HL-60 (cell line): ENCODE data around the gene ITGA2B.
A peak's percentile ranks its signal among the peaks of the same experiment; 100 is the strongest.
"Not testable (repeated sequence)": the region's sequence is repeated elsewhere in the genome, so short reads cannot be mapped to it uniquely, and the experiment has no call there.

ENCODE experiments used
- DNase-seq, 2 experiments: peaks; one replicate each; pipeline ENCODE4 v3.0.0-alpha.2; 2010 to 2020; ENCODE audit warnings: low read depth in 1 of 2, low spot score in 1 of 2
- H3K27ac ChIP-seq: fragments of 250-450 bp; sonication (Bioruptor Pico); replicated peaks from 2 replicates; pipeline ENCODE4 v1.5.1; 2020; ENCODE audit warnings: mild to moderate bottlenecking, moderate library complexity
- H3K27me3 ChIP-seq: fragments of 250-450 bp; sonication (Bioruptor Pico); 2 replicates; pipeline ENCODE4 v1.5.1; 2021; ENCODE audit warnings: mild to moderate bottlenecking, moderate library complexity; ENCODE audit not compliant: insufficient read depth, poor library complexity, severe bottlenecking
- H3K4me3 ChIP-seq: replicated peaks from 2 replicates; pipeline ENCODE4 v1.5.1; 2011; ENCODE audit warnings: mild to moderate bottlenecking, control low read depth, low read length; ENCODE audit not compliant: insufficient read depth
- CTCF ChIP-seq: IDR thresholded peaks from one replicate; pipeline ENCODE4 v1.5.1; 2011; ENCODE audit warnings: low read length, control low read depth, inconsistent platforms; ENCODE audit not compliant: insufficient read depth
- GABPA ChIP-seq: IDR thresholded peaks from 2 replicates; pipeline ENCODE4 v1.6.1; 2012; ENCODE audit warnings: low read depth
- POLR2AphosphoS5 ChIP-seq: IDR thresholded peaks from 2 replicates; pipeline ENCODE4 v1.6.1; 2012; ENCODE audit warnings: low read depth
- REST ChIP-seq: IDR thresholded peaks from 2 replicates; pipeline ENCODE4 v1.6.1; 2012; ENCODE audit warnings: low read depth; ENCODE audit not compliant: insufficient replicate concordance
- SPI1 ChIP-seq: IDR thresholded peaks from 2 replicates; pipeline ENCODE4 v1.6.1; 2012; ENCODE audit warnings: low read depth, mild to moderate bottlenecking, borderline replicate concordance

ITGA2B gene

GRCh38 chr17:44394833-44395232, 5.4 kb upstream of the ITGA2B start:
- DNase-seq, result no peak
- H3K27me3 ChIP-seq, result no peaks in the 10 kb centered on the region
- H3K4me3 ChIP-seq, result no peak overlapping the region
- H3K27ac ChIP-seq, result no peak overlapping the region
- TF ChIP-seq SPI1, result peak; percentile 64; the same call in 1 of the 2 replicates
- no peak for TF ChIP-seq CTCF
- TF ChIP-seq POLR2AphosphoS5, result no peak
- TF ChIP-seq REST, result no peak
- no peak for TF ChIP-seq GABPA

GRCh38 chr17:44394112-44394511, 4.7 kb upstream of the ITGA2B start:
- DNase-seq, H3K27me3 ChIP-seq, H3K27ac ChIP-seq, H3K4me3 ChIP-seq: not testable (repeated sequence)

- DNase-seq, result no peak
- no peaks in the 10 kb centered on the region for H3K27me3 ChIP-seq
- H3K4me3 ChIP-seq, result no peak overlapping the region
- peak overlapping the region; percentile 61 for H3K27ac ChIP-seq
- TF ChIP-seq GABPA (no peak), SPI1 (no peak), CTCF (no peak), REST (no peak), POLR2AphosphoS5 (no peak)
Measured at GRCh38 chr17:44390250-44390870, 911 bp upstream of the ITGA2B start.

GRCh38 chr17:44389723-44390202, 314 bp upstream of the ITGA2B start:
- Histone ChIP-seq H3K27ac (peak overlapping the region; percentile 61), H3K4me3 (no peak overlapping the region), H3K27me3 (no peaks in the 10 kb centered on the region)
- peak; percentile 66 to 85 for DNase-seq
- TF ChIP-seq GABPA (peak; percentile 53), SPI1 (peak; percentile 96), CTCF (no peak), POLR2AphosphoS5 (peak; percentile 39; the same call in 1 of the 2 replicates), REST (no peak)
